ENCODE results near the gene IQCH.

IQCH gene

GRCh38 chr15:67399925-67400324, 145.3 kb downstream of the IQCH start:
- no peak for TF ChIP-seq CTCF (conservative IDR thresholded peaks at IDR 0.05)
- H3K27ac ChIP-seq: no peak overlapping the region

- no peak for TF ChIP-seq CTCF (conservative IDR thresholded peaks at IDR 0.05)
- no peak overlapping the region for H3K27ac ChIP-seq
These were observed 146.3 kb downstream of the IQCH start for GRCh38 chr15:67400890-67401289.

GRCh38 chr15:67401336-67401735, 146.8 kb downstream of the IQCH start:
- no peak overlapping the region for H3K27ac ChIP-seq
- no peak for TF ChIP-seq CTCF (conservative IDR thresholded peaks at IDR 0.05)

- no peak overlapping the region for H3K27ac ChIP-seq
- TF ChIP-seq CTCF (conservative IDR thresholded peaks at IDR 0.05): no peak
These were observed 149.0 kb downstream of the IQCH start for GRCh38 chr15:67403428-67404154.

GRCh38 chr15:67405208-67406191, 150.9 kb downstream of the IQCH start:
- no peak overlapping the region for H3K27ac ChIP-seq
- TF ChIP-seq CTCF (conservative IDR thresholded peaks at IDR 0.05): no peak

- no peak overlapping the region for H3K27ac ChIP-seq
- TF ChIP-seq CTCF (conservative IDR thresholded peaks at IDR 0.05): no peak
These were observed 151.8 kb downstream of the IQCH start for GRCh38 chr15:67406257-67406861.

- no peak overlapping the region for H3K27ac ChIP-seq
- no peak for TF ChIP-seq CTCF (conservative IDR thresholded peaks at IDR 0.05)
These were observed 153.2 kb downstream of the IQCH start for GRCh38 chr15:67407786-67408185.
